HS-5 (cell line): ENCODE results near the gene UNC93A.

Experiments used
- DNase-seq: peaks from one replicate; pipeline ENCODE4 v3.0.0-alpha.2; 2012; ENCODE audit warnings: low read depth

UNC93A gene

GRCh38 chr6:167293088-167293589, 2.0 kb downstream of the UNC93A start:
- DNase-seq: no peak

- no peak for DNase-seq
These were observed 2.5 kb downstream of the UNC93A start for GRCh38 chr6:167293590-167294091.

- DNase-seq: no peak
These were observed 3.1 kb downstream of the UNC93A start for GRCh38 chr6:167294241-167294640.

GRCh38 chr6:167294651-167295494, 3.8 kb downstream of the UNC93A start:
- DNase-seq: no peak

GRCh38 chr6:167295495-167296292, 4.6 kb downstream of the UNC93A start:
- DNase-seq: no peak

- DNase-seq: no peak
These were observed 5.2 kb downstream of the UNC93A start for GRCh38 chr6:167296293-167296690.

GRCh38 chr6:167296902-167297301, 5.8 kb downstream of the UNC93A start:
- DNase-seq: no peak

GRCh38 chr6:167298127-167298526, 7.0 kb downstream of the UNC93A start:
- no peak for DNase-seq

- DNase-seq: no peak
These were observed 8.7 kb downstream of the UNC93A start for GRCh38 chr6:167299641-167300308.

- DNase-seq: no peak
These were observed 10.0 kb downstream of the UNC93A start for GRCh38 chr6:167300902-167301777.

GRCh38 chr6:167302074-167302473, 11.0 kb downstream of the UNC93A start:
- no peak for DNase-seq

GRCh38 chr6:167302796-167303195, 11.7 kb downstream of the UNC93A start:
- no peak for DNase-seq

GRCh38 chr6:167303675-167304625, 12.8 kb downstream of the UNC93A start:
- no peak for DNase-seq

- no peak for DNase-seq
These were observed 13.8 kb downstream of the UNC93A start for GRCh38 chr6:167304912-167305311.

- no peak for DNase-seq
These were observed 14.7 kb downstream of the UNC93A start for GRCh38 chr6:167305796-167306195.

GRCh38 chr6:167306401-167306998, 15.4 kb downstream of the UNC93A start:
- no peak for DNase-seq

- no peak for DNase-seq
These were observed 16.3 kb downstream of the UNC93A start for GRCh38 chr6:167307342-167307955.

GRCh38 chr6:167308207-167308606, 17.1 kb downstream of the UNC93A start:
- no peak for DNase-seq
